Measurements from ENCODE around the gene SOX6. TPM values are rescaled to one million over a fixed set of nuclear protein-coding genes. Genes with fewer than 3 reads are reported as not detected.

The SOX6 gene
- total and polyA plus RNA-seq, 2 experiments from 2014 or later = 0.03 to 0.66 TPM

- no peak for TF ChIP-seq ZNF462 (CRISPR knock-in tag; IDR thresholded peaks at IDR 0.05)
- TF ChIP-seq EZH2 (IDR thresholded peaks at IDR 0.05; ENCODE audit: low read depth, unreplicated experiment) = no peak
- TF ChIP-seq ZNF331 (CRISPR knock-in tag; IDR thresholded peaks at IDR 0.05; ENCODE audit: low read depth) = no peak
Measured at GRCh38 chr11:16185042-16185441, 171.3 kb downstream of the SOX6 start (continued).

GRCh38 chr11:16184588-16184987, 171.8 kb downstream of the SOX6 start:
- Histone ChIP-seq H4K20me1 (replicated peaks; ENCODE audit: insufficient read depth) (no peaks in the 10 kb centered on the region), H3K27ac (ENCODE audit: low read depth) (no peak overlapping the region), H3F3A (replicated peaks; ENCODE audit: low read depth) (no peaks in the 10 kb centered on the region), H3K4me1 (ENCODE audit: insufficient read depth) (peaks cover 32% of the 10 kb centered on the region), H3K4me2 (no peak overlapping the region), H3K36me3 (ENCODE audit: insufficient read depth) (no peaks in the 10 kb centered on the region), H3K27me3 (ENCODE audit: insufficient read depth) (no peaks in the 10 kb centered on the region), H3K79me2 (replicated peaks; ENCODE audit: insufficient read depth) (no peaks in the 10 kb centered on the region), H2AFZ (no peak overlapping the region), H3K4me3 (no peak overlapping the region), H3K9me2 (ENCODE audit: insufficient read depth) (no peaks in the 10 kb centered on the region)
- Mint-ChIP-seq H3K27me3 (ENCODE audit: insufficient read depth, low read depth, poor library complexity) (peaks cover 3% of the 10 kb centered on the region), H3K36me3 (ENCODE audit: low read depth) (no peaks in the 10 kb centered on the region), H3K4me1 (peaks cover 41% of the 10 kb centered on the region), H3K9me3 (no peaks in the 10 kb centered on the region), H3K27ac (no peak overlapping the region), H3K4me3 (no peak overlapping the region)
- TF ChIP-seq NANOG (IDR thresholded peaks at IDR 0.05; ENCODE audit: borderline replicate concordance) (no peak), ZNF114 (CRISPR knock-in tag; IDR thresholded peaks at IDR 0.05) (no peak), ZNF462 (CRISPR knock-in tag; IDR thresholded peaks at IDR 0.05) (no peak), STAT1 (IDR thresholded peaks at IDR 0.05; ENCODE audit: unreplicated experiment) (no peak), CREB1 (CRISPR knock-in tag; IDR thresholded peaks at IDR 0.05; ENCODE audit: low read depth) (no peak), JUNB (IDR thresholded peaks at IDR 0.05; ENCODE audit: unreplicated experiment) (no peak)
- DNase-seq (ENCODE audit: low spot score) (no peak), ATAC-seq (no peak)

All from GM23338 (cell line).